Stimulated activated CD8-positive, alpha-beta memory T cell treated with anti-CD3 and anti-CD28 coated beads, Interleukin-15, amount 100 ng/mL, for 48 hours (primary cell): ENCODE measurements around the gene SLC25A1.

Experiments used
- DNase-seq, 2 donors: peaks; one replicate each; pipeline ENCODE4 v3.0.0-alpha.2; 2020; ENCODE audit warnings: low read depth in 2 of 2

SLC25A1 gene

DNA sequence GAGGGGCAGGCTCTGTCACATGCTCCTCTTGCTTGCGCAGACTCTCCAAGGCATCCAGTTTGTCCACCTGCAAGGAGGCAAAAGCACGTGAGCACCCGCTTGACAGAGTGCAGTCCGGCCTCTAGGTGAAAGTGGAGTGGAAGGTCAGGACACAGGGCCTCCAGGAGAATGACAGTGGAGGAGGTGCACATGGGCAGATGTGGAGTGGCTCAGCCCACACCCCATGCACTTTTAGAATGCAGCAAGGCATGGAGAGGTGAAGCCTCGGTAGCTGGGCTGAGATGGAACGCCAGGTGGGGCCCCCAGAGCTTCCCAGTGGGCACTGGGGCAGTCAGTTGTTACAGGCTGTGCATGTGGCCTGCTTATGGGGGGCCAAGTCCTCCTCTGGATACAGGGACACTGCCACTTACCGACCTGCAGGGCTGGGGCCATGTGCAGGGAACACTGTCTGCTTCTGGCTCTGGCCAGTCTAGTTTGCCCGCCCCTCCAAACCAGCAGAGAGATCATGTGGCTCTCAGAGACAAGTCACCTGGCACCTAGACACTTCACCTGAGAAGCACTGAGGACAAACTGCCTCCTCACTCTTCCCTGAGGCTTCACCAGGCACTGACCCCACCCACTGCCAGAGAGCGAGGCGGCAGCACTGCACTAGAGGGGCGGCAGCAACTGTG is 2.3 kb upstream of the SLC25A1 start:
- DNase-seq: no peak

DNA sequence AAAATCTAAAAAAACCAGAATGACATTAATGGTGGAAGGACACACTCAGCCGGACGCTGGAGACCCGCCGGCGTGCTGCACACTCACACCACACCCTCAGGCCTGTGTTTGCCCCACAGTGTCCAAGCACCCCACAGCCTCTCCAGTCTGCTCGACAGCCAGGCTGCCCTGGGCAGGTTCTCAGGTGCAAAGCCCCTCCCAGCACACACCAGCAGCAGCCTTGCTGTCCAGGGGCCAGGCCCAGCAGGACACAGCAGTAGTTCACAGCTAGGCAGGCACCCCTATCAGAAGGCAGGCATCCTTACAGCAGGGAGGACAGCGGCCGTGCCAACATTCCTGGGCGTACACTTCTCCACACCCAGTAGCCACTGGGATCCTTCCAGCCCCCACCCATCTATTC is 1.7 kb upstream of the SLC25A1 start:
- DNase-seq: no peak

DNA sequence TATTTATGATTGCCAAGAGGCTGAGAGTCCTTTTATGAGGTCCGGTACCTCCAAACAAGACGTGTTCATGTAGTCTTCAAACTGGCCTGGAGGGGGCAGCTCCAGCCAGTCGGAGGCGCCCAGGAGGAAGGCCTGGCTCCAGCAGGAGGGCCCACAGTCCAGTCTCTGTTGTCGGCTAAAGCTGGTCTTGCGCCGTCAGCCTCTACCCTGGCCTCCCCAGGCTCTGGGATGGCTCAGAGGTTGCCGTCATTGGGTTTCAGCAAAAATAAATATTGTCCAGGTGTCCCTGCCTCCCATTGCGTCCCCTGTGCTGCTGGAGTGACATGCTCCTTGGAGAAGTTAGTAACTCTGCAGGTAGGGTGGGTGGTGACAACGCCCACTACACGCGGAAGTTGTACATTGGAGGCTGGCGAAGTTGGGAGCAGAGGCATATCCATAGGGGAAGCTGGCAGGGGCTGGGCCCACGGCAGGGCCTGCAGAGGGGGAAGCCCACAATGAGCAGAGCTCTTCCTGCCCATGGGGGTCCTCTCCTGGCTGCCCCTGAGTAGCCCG is 1.0 kb upstream of the SLC25A1 start:
- peak in 1 of 2 donors; percentile 44 for DNase-seq

DNA sequence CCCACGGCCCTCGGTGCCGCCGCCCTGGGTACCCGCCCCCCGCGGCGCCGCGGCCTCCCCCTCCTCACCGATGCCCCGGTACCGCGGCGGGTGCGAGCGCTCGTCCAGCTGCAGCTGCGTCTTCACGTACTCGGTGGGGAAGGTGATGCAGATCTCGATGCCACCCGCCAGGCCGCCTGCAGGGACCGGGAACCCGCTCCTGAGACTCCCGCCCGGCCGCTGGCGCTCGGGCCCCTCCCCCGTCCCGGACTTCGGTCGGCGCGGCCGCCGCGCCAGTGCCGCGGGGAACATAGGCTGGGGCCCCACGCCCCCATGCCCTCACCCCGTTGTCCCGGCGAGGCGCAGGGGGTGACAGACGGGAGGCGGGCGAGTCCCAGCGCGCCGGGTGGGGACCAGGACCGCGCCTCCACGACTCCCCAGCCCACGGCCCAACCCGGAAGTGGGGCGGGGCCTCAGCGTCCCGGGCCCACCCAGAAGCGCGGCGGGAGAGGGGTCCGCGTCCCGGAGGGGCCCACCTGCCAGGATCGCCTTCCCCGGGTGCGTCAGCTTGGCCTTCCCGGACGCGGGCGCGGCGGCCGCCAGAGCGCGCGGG is 375 bp downstream of the SLC25A1 start:
- DNase-seq: peak in 1 of 2 donors; percentile 37

DNA sequence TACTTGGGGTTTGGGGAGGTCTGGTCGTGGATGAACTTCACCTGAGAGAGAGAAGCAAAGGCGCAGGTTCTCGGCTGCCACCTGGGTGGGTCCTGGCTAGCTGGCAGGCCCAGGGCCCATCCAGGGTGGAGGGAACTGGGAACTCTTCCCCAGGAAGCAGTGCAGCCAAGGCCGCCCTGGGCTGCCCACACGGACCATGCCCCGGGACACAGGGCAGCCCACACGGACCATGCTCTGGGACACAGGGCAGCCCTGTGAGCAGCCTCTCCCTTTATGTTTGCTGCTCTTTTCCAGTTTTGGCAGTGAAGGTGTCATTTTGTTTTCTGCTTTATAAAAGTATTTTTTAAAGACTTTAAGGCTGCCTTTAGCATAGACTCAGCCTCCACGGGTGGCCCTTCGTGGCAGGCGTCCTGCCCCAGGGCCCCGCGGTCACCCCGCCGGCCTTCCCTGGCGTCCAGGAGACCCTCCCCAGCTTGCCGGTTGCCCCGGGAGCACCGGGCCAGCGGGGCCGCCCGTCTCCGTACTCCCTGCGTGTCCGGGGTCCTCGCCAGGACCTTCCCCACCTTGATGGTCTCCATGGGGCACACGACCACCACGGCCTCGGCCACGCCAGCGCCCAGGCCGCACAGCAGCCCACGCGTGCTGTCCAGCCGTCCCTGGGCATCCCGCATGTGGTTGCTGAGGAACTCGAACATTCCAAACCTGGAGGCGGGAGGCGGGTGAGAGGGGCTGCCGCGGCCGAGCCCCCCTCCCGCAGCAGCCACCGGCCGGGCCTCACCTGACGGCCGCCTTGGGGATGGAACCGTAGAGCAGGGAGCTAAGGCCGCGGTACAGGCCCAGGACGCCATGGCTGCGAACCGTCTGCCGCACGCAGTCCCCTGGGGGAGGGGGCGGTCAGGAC is 1.1 kb downstream of the SLC25A1 start:
- DNase-seq: no peak

DNA sequence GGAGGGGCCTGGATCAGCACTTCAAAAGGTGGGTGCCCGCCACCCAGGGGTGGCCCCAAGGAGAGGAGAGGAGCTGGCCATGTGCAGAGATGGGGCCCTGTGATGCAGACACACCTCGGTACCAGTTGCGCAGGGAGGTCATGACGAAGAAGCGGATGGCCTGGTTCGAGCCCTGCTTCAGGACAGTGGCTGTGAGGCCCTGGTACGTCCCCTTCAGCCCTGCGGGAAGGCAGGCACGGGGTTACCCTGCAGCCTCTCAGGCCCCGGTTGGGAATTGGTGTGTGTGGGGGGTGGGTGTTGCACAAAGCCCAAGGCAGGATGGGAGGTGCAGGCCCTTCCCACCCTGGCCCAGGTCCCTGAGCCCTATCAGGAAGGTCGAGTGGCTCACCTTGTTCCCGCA is 1.8 kb downstream of the SLC25A1 start:
- DNase-seq: no peak

DNA sequence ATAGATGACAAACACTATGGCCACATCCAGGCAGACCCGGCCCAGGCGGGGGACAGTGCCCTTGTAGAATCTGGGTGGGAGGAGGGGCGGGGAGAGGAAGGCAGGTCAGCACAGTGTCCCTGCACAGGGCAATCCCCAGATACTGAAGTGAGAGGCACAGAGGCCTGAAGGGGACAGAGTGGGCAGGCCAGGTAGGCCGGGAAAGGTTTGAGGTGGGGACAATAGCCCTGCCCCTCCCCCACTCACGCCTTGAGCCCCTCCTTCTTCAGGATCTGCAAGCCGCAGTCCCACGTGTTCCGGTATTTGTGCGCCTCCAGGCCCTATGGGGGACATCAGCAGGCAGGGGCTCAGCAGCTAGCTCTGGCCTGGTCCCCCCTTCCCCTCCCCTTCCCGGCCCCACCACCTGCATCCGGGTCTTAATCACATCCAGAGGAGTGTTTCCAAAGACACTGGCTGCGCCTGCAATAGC is 2.3 kb downstream of the SLC25A1 start:
- DNase-seq: no peak

DNA sequence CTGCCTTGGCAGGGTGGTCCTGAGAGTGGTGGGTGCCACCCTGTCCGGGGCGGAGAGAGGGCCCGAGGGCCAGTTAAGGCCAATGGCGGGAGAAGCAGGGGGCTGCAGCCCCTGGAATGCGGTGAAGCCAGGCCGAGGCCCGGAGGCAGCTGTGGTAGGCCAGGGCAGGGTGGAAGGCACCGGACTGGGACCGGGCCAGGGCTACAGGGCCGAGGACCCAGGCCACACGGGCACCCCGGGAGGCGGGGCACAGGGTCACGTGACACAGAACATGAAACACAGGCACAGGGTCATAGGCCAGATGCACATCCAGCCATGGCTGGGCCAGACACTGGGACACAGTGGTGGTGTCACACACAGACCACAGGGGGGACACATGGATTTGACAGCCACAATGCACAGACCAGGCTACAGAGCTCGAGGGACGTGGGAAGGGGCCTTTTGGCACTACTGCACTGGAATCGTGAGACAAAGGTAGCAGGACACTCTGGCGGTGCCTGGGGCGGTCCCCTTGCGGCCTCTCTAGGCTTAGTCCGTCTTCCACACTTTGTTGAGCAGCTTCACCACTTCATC is 2.8 kb downstream of the SLC25A1 start:
- no peak for DNase-seq

DNA sequence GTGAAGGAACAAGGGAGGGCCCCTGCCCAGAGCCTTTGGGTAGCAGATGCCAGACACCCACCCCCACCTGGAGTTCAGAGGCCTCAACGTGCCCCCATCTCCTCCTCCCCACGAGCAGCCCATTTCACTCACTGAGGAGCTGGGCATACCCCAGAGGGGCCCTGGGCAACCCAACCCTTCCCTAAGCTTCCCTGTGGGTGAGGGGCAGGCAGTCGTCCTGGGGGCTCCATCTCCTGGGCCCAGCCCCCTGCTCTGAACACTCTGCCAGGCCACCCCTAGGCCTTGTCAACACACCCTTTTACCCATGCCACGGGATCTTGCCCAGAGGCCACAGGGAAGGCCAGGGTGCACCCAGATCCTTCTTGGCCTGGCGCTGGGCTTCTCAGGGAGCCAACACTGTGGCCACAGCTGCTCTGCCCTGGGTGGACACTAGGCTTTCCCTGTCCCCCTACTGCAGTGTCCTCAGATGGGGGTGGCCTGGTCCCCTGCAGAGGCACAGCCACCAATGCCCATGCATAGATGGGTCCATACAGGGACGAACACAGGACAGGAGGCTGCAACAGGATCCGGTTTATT is 3.4 kb downstream of the SLC25A1 start:
- no peak for DNase-seq

DNA sequence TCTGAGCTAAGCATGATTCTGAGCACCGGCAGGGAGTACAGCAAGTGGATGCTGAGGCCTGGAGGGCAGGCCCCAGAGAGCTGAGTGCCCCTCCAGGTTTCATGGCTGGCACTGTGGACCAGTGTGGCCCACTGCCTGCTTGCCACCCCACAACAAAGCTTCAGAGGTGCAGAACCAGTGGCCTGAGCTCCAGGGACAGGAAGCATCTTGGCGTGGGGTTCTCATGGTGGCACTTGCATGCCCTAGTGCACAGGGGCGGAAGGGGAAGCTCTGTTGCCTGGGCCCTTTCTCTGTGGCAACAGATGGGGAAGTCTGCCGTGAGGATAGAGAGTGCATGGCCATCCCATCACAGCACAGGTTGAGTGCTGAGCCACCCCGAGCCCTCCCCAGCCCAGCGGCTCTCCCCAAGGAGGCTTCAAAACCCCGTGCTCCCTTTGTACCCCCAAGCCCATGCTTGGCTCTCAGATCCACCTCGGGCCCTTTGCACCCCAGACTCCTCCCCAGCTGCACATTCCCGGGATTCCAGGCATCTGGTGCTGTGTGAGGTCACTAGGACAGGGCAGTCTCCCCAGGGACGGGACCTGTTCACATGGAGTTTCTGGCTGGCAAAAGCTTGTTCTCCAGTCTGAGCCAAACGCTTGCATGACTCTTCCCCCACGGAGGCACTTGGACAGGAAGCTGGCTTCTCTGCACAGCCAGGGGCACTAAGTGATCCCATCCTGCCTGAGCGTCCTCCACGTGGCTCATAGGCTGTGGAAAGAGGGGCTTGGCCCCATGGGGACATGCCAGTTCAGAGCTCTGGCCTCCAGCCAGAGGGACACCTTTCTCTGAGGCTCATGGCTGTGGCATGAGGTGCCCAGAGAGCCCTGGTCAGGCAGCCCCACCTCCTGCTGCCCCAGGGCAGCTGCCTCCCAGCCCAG is 4.2 kb downstream of the SLC25A1 start:
- no peak for DNase-seq

DNA sequence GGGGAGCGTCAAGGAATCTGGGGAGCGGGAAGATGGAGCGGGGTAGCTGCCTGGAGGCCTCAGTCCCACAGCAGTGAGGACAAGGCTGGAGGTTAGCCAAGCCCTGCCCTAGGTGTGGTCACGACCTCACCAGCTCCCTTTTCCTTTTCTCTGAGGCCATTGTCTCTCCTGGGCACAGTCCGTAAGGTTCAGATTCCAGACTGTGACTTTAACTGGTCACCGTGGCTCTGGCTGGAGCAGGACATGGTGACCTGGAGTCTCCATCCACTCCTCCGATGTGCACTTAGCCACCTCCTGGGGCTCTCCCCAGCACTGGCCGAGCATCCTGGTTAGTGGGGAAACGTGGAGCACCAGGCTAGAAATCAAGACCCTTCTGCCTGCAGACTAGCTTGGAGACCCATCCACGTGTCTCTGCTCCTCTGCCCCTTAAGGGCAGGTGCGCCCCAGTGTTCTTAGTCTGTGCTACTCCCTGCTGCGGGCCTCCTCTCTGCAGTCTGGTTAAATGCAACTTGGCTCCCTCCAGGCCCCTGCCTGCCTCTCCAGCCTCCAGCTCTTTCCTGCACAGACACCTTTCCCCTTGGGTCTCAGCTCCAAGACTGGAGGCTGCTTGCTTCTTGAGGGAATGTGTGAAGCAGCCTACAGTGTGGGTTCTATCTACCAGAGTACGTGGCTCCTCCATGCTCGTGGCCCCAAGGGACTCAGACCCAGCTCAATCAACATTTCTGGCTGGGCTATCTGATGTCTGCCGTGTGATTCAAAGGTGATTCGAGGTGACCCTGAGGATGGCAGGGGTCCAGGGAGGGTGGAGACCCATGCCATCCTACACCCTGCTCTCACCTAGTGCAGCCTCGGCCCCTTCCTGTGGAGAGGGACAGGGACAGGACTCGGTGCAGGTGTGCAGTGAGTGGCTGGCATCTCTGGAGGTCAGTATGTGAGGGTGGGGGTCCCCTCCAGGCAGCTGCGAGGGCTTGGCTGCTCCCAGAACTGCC is 5.2 kb downstream of the SLC25A1 start:
- DNase-seq: no peak

DNA sequence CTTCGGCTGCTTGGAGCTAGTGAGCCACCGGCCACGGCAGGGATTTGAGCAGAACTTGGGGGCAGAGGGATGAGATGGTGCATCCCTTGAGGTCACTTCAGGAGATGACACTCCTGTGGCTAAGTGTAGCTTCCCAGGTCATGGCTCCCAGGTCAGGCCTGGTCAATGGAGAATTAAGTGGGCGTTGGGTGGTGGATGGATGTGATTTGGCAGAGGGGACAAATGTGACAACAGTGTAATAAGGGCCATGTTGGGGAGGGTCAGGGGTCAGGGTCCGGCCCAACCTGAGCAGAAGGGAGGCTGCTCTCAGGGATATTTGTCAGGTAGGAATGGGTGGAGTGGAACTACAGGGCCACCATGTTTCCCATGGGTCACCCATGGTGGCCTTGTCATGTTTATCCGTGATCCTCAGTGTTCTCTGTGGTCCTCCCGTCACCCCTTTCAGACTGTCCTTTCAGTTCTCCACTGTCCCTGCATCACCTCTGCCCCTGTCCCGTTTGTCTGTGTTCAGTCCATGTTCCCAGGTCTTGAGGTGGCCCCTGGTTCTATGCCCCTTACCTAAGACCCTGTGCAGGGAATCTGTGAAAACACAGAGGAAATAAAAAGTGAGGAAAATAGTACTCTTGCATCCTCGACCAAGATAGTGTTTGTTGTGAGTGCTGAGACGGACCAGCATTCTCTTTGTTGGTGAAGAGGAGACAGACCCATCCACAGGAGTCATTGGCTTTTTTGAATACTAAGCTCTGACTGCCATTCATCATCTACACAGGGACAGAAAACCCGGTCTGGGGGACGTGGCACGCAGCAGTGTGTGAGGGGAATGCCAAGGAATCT is 6.1 kb downstream of the SLC25A1 start:
- no peak for DNase-seq

DNA sequence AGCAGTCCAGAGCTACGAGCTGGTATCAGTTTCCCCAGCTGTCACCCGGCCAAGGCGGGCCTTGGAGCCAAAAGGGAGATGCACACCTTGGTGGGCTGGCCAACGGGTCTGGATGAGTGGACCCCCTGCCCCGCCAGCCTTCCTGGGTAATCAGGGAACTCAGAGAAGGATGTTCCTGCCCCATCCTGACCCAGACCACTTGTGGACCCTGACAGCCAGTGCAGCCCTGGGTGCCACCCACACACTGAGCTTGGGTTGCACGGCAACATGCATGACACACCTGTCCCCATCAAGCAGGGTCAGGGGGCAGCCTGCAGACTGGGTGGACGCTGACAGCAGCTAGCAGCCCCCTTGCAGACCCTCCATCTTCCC is 8.6 kb downstream of the SLC25A1 start:
- DNase-seq: no peak

DNA sequence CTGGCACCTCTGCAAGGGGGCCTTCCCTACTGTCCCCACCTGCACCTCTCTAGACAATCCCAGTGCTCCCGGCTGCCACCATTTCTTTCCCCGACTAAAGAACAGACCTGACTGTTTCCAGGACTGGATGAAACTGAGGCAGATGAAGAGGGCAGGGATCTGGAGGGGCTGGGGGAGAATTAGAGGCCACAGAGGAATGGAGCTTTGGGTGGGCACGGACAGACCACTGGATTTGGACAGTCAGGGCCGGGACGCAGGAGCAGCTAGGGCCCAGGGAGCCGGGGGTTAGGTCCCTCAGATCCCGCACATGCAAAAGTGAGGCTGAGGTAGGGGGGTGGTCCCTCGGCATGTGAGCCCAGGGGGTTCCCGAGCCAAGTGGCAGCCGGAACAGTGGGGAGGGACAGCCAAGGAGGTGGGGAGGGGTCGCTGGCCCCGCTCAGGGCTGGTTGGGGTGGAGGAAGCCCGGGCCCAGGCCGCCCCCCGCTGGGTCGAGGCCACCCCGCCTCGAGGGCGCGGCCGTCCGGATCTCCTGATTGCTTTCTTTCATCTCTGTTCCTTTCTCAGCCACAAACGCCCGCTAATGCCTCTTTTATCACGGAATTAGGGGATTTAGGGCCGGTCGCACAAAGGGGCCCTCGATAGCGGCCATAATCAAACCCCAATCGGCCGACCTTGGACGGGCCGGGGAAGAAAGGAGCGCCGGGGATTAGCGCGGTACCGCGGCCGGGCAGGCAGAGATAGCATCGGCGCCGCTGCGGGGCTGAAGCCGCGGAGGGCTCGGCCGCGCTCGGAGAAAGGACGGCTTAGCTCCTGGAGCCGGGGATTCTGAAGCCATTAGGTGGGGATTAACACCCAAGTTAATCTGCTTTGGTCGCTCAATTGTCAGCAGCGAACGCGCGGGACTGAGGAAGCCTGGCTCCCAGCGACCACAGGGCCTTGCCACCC is 9.3 kb downstream of the SLC25A1 start:
- no peak for DNase-seq

DNA sequence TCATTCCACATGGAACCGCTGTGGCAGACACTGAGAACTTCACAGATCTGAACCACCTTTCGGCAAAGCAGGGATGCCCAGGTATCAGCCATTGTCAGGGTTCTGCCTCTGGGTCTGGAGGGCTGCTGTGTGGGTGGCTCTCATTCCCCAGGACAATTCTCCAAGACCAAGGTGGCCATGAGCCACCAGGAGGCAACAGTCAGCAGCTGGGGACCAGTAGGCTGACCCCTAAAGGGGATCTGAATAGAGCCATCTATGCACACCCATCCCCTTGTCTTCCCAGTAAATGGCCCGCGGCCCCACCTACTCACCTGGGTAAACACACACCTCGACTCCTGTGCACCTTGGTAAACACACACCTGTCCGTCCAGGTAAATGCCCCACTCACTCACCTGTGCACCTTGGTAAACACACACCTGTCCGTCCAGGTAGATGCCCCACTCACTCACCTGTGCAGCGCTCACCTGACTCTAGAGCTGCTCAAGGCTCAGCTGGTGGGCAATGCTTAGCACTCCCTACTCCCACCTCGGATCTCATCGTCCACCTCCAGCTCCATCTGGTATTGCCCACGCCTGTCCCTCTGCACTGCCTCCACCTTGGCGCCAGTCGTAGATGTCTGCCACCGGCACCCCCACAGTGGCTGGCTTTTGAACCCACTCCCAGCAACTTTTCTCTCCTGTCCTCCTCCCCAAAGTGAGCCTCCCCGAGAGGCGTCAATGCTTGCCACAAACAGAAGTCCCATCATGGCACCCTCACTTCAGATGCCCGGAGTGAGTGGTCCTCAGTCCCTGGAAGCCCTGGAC is 10.2 kb downstream of the SLC25A1 start:
- DNase-seq: no peak

DNA sequence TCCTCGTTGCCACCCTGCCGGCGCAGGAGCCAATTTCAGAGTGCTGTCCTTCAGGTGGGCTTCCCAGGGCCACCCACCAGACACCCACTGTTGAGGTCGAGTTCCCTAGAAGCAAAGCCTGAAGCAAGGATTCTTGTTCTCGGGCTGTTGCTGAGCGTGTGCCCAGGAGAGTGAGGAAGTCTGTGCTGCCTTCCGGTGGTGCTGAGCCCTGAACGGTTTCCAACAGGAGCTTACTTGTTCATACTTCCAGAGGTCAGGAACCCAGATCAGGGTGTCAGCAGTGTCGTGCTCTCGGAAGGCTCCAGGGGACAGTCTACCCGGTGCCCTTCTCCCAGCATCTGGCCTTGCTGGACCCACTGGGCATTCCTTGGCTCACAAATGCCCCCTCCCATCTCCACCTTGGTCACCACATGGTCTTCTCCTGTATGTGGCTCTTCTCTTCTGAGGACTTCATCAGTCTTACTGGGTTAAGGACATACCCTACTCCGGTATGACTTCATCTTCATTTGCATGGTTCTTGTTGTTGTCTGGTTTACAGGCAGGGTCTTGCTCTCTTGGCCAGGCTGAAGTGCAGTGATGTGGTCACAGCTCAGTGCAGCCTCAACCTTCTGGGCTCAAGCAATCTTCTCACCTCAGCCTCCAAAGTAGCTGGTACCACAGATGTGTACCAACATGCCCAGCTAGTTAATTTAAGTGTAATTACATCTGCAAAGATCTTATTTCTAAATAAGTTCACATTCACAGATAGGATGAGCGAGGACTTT is 11.2 kb downstream of the SLC25A1 start:
- DNase-seq: no peak
